ENCODE results near the gene RPL28. TPM values are rescaled to one million over a fixed set of nuclear protein-coding genes. Genes with fewer than 3 reads are reported as not detected.

The RPL28 gene
- total and polyA plus RNA-seq, 2 of the 13 experiments (the other 11 are each of a cell fraction or from before 2014, with no cell fraction given) = 105 to 420 TPM

DNA sequence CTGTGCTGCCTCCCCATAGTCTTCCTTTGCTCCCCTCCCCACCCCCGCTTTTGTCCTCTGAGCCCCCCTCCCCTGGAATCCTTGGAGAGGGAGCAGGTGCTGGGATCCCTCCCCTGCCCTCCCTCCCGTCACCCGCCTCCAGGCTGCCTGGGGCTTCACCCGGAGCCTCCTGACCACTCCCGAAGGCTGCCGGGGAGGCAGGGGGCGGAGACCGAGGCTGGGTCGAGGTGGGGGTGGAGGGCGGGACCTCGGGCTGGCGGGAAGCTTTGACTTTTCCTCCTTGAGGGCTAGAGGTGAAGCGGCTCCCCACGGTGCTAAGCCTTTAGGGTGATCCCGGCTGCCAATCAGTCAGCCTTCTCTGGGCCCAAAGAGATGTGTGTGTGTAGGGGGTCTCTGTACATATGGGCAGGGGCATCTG, 44.6 kb upstream of the RPL28 start:
- peaks cover 3% of the 10 kb centered on the region; the same call in 1 of the 2 replicates for H4K20me1 ChIP-seq (ENCODE audit: insufficient read depth, low read length)
- H3K27ac ChIP-seq (ENCODE audit: extremely low read length, insufficient read depth, low read length) = no peak overlapping the region
- no peak for FAIRE-seq
- peak; percentile 40 for DNase-seq (ENCODE audit: low spot score)
- TF ChIP-seq HDAC1 (CRISPR knock-in tag; IDR thresholded peaks at IDR 0.05) = 0 out of 2 replicates have a peak, but pooled peaks have one; percentile 16
- 0 out of 2 replicates have a peak, but pooled peaks have one; percentile 35 for TF ChIP-seq E2F5 (CRISPR knock-in tag; conservative IDR thresholded peaks at IDR 0.05)
- TF ChIP-seq, protein P1, sequence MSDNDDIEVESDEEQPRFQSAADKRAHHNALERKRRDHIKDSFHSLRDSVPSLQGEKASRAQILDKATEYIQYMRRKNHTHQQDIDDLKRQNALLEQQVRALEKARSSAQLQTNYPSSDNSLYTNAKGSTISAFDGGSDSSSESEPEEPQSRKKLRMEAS (IDR thresholded peaks at IDR 0.05) = 0 out of 2 replicates have a peak, but pooled peaks have one; percentile 14
- no peak for TF ChIP-seq SCMH1 (CRISPR knock-in tag; IDR thresholded peaks at IDR 0.05; ENCODE audit: borderline replicate concordance)
- peak; percentile 36; the same call in 1 of the 2 replicates for TF ChIP-seq TFDP2 (CRISPR knock-in tag; IDR thresholded peaks at IDR 0.05)
- no peak for TF ChIP-seq ZNF883 (CRISPR knock-in tag; IDR thresholded peaks at IDR 0.05; ENCODE audit: not compliant biosample characterization)
- no peak for TF ChIP-seq ZNF713 (CRISPR knock-in tag; IDR thresholded peaks at IDR 0.05)
- no peak for TF ChIP-seq NONO (IDR thresholded peaks at IDR 0.05)
- 0 out of 2 replicates have a peak, but pooled peaks have one; percentile 33 for TF ChIP-seq NONO (CRISPR knock-in tag; conservative IDR thresholded peaks at IDR 0.05)
- peak; percentile 51; the same call in 1 of the 2 replicates for TF ChIP-seq SP2 (CRISPR knock-in tag; IDR thresholded peaks at IDR 0.05)
- no peak for TF ChIP-seq FOXP1 (IDR thresholded peaks at IDR 0.05)
- TF ChIP-seq FOXP1 (CRISPR knock-in tag; IDR thresholded peaks at IDR 0.05) = no peak
- H3K36me3 ChIP-seq (replicated peaks in 1 of 2; ENCODE audit: control insufficient read depth in 1 of 2, insufficient read depth in 2 of 2, low read length in 2 of 2) = peaks cover 2 to 7% of the 10 kb centered on the region in 2 experiments; a peak in 3 of 5 replicates
- peak overlapping the region; percentile 95 for H3K9ac ChIP-seq (ENCODE audit: insufficient read depth, low read depth, low read length)
- peak overlapping the region; percentile 82 to 99 (median 91) for H3K4me3 ChIP-seq (replicated peaks in 1 of 3; ENCODE audit: insufficient read depth in 1 of 3, low read depth in 2 of 3, low read length in 3 of 3)
- 3% methylated on average over 10 of the region's 15 CpGs for WGBS (ENCODE audit: low lambda C conversion rate)
- H3K4me2 ChIP-seq (ENCODE audit: low read depth, low read length) = peak overlapping the region; percentile 81
- peaks cover 25% of the 10 kb centered on the region for H3K4me1 ChIP-seq (ENCODE audit: insufficient read depth, low read length)
- in situ Hi-C loops (cut with HindIII; ENCODE audit: extremely low pct_ligation_motif_present, low pct_unique_long_range_greater_than_20kb) (no loop called here), intact Hi-C loops (cut with micrococcal nuclease; ENCODE audit: unreplicated experiment) (no loop called here)
- no peak overlapping the region for H2AFZ ChIP-seq (ENCODE audit: low read length)
- no peak for ATAC-seq
- H3K27me3 ChIP-seq (ENCODE audit: control insufficient read depth in 1 of 2, insufficient read depth in 2 of 2, low read length in 2 of 2) = no peaks in the 10 kb centered on the region; a peak in 1 of 5 replicates
- H3K9me3 ChIP-seq (ENCODE audit: low read length) = no peaks in the 10 kb centered on the region
- ChIA-PET POLR2A (interaction anchor here (0.6 to 0.7 kb wide), 3 partner anchors 66 to 200 kb away, joined by 3 read pairs; partner anchors contain the start of gene UBE2S), CTCF (ENCODE audit: low intra/inter-chr PET ratio, low total read pairs) (no interaction called here)
- H3K79me2 ChIP-seq (ENCODE audit: insufficient read depth, low read length) = peaks cover 5% of the 10 kb centered on the region
- no TSS peak for BruUV-seq (replicated peaks)

All from HepG2 (cell line).